Measurements from ENCODE around the gene HSD11B2.

Gene HSD11B2

DNA sequence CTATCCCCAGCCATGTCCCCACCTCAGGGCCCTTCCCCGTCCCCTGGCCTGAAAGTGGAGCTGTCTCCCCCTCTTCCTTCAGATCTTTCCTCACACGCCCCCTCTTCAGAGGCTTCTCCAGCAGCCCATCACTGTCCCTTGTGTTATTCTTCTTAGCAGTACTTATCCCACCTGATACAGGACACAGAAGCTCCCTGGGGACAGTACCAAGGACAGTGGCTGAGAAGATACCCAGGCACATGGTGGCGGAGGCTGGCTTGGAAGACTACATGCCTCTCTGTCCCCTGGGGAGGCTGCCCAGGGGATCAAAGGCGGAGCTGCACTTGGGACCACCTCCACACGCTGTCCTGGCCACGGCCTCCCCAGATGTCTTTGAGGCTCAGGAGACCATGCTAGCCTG lies 23.9 kb downstream of the HSD11B2 start:
- DNase-seq: no peak

DNA sequence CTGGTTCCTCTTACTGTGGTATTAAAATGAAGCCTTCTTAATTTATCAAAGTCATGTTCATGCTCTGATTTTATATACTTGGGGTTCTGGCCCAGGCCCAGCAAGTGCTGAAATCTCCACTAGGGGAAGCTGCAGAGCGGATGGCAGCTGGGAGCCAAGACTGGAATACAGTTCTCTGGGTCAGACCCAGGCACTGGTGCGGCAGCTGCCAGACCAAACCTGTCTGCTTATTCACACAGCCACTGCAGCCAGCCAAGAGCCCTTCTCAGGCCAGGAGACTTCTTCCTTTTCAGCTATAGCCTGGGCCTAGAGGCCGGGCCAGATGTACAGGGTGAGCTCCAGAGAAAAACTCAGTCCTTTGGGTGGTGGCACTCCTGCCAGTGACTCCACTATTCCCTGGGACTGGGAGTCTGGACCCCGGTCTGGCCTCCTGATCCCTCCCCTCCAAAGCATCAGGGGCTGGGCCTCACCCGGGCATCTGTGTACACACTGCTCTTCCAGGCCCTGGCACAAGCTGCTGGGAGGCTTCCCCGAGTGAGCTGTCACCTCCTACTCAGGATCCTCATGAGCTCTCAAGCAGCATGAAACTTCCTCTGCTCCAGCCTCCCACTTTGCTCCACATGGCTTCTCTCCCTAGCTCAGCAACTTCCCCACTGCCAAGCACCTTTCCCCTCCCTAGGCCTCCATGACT lies 25.6 kb downstream of the HSD11B2 start:
- DNase-seq: no peak

DNA sequence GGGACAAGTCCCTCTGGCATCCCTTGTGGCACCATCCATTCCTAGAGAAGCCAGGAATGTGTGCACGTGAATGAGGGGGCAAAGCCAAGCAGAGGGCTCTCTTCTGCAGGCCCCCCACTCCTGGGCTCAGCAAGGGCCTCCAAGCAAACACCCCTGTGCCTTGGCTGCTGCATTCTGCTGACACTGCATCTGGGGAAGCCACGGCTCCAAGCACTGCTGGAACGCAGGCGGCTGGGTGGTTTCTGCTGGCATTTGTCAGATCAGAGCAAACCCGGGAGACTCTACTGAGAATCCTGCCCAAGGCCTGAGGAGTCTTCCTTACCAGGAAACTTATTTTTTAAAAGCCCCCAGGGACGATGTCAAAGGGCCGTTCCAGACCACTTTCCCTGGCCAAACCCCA lies 26.7 kb downstream of the HSD11B2 start:
- DNase-seq: no peak

DNA sequence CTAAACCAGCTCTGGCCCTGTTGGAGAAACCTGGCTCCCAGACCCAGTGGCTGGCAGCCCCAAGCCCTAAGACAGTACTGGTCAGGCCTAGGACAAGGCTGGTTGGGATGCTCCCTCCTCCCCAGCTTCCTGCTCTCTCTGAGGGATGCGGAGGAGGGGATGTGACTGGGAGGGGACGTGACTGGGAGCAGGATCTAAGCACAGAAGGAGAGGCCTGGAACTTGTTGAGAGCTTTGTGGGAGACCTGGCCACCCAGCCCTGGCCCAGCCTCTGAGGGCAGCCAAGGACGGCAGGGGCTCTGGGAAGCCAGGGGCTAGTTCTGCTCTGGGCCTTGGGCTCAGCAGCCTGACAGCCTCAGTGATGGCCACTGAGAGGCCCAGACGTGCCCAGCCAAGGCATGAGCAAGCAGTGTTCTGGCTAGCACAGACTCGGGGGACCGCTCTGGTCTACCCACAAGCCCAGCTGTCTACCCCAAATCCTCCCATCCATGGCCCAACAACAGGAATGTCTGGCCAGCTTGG lies 27.3 kb downstream of the HSD11B2 start:
- DNase-seq: no peak

DNA sequence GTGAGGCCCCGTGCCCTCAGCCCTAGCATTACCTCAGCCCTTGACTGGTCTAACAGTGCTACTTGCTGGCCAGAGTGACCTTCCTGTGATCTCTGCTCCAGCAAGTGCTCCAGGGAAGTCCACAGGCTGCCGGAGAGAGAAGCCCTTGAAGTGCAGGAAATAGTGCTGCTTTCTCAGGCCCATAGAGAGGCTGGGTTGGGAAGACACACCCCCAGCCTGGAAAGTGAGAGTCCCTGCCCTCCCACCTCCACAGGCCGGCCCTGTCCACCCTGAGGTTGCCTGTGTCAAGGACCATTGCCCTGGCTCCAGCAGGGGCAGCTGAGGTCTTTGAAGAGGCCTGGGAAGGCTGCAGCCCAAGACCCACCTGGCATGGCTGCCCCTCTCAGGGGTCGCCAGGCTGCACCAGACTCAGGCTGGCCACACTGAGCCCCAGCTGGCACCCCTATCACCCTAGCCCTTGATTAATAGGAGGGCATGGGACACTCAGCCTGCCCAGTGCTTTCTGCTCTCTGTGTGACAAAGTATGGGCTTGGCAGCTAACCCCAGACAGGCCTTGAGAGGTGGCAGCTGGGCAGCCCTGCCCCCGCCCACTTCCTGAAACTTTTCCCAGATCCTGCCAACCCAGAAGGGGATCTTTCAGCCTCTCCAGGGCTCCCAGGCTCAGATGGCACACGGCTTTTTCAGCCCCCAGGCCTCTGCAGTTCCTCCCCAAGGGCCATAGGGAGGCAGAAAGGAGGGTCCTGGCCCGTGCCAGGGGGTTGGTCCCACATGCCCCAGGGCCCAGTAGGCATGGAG lies 28.3 kb downstream of the HSD11B2 start:
- DNase-seq: no peak

DNA sequence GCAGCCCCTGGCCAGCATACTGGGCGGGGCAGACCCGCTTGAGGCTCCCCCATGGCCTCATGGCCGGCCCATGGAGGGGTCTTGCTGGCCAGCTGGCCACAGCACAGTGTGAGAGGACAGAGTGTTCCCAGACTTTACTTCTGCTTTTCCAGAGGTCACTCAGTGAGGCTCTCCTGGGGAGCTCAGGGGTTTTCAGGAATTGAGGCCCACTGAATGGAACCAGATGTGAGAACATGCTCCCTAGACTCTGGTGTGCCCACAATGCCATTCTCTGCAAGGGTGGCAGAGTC lies 28.9 kb downstream of the HSD11B2 start:
- DNase-seq: no peak

DNA sequence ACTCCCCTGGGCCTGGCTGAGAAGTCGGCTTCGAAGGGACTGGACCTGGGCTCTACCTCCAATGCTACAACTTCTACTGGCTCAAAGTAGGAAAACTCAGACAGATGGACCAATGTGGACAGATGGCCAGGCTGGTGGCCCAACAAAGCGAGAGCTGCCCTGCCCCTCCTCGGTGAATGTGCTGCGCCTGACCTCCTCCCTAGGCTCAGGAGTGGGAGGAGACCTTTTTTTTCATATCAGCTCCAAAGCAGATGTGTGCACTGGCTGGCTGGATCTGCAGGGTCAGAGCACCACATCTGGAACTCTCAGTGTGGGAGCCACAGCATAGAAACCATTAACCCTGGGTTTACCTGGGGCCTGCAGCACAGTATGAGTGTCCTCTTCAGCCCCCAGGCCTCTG lies 29.2 kb downstream of the HSD11B2 start:
- DNase-seq: no peak

DNA sequence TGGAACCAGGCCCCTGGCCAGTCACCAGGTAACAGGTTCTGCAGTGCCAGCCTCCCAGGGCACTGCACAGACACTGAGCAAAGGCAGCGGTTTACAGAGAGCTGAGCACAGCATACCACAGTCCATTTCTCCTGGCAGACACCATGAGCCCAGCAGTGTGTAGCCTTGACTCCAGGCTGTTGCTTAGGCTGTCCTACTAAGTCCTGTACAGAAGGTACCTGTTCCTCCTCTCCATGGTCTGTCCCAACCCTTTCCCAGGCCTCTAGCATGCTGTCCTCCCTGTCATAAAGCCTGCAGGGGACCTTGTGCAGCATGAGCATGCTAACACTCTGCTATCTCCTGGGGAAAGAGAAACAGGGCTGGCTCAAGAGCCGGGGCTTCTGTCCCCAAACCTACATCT lies 30.0 kb downstream of the HSD11B2 start:
- no peak for DNase-seq

DNA sequence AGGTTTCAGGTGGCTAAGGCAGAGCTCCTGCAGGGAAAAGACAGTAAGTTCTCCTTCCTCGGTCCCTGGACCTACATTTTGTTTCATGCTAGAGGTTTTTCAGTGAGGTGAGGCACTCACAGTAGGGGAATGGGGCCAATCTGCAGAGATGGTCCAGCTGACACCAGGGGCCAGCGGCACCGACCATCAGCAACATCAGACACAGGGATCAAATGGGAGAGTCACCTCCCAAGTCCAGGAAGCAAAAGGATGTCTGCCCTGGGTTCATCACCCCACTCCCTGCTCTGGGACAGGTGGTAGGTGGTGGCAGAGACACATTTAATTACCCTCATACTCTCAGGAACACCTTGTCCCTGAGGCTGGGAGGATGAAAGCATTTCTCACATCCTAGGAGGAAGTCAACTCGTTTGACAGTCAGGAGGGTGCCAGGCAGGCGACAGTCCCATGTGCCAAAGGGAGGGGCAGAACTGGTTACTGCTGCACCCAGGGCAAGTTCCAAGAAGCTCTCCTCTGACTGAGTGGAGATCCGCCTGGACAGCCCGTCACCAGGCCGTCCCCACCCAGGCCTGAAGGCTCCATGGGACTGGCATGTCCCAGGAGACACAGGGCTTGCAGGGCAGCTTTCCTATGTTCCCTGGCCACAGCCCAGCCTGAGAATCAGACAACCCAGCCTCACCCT lies 30.8 kb downstream of the HSD11B2 start:
- no peak for DNase-seq

DNA sequence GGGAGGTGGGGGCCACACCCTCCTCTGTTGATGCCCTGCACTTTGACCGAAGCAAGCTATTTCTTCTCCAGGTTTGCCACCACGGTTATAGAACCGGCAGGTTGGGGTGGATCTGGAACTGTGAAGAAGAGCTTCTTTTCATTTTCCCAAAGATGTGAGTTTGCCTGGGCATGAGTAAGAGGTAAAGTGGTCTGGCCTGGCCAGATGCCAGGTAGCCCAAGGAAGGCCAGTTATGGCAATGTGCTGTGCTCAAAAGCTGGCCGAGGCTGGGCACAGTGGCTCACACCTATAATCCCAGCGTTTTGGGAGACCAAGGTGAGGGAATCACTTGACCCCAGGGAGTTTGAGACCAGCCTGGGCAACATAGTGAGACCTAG lies 31.3 kb downstream of the HSD11B2 start:
- DNase-seq: no peak

DNA sequence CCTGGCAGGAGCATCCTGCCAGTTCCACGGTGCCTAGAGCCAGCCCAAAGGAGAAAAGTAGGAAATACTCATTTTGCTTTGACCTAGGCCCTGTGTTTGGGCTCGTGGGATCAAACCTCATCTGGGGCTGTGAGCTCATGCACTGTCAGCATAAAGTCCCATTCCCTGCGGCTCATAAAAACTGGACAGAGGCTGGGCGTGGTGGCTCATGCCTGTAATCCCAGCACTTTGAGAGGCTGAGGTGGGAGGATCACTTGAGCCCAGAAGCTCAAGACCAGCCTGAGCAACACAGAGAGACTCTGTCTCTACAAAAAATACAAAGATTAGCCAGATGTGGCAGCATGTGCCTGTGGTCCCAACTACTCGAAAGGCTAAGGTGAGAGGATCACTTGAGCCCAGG lies 32.1 kb downstream of the HSD11B2 start:
- DNase-seq: no peak

DNA sequence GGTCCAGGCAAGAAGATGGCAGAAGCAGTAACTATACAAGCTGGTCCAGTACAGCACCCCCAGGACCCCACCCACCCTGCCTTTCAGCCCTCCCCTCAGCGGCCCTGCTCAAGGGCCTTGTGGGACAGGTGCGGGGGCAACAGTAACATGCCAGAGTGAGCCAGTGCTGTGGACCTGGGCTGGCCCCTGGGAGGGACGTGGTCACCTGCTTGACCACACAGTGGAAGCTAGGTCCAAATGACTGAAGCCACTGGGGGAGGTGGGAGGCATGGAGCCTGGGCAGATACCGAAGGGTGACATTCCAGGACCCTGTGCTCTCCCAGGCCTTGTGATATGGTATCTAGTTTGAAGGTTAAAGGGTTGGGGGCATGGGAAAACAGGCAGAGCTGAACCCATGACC lies 32.8 kb downstream of the HSD11B2 start:
- DNase-seq: no peak

DNA sequence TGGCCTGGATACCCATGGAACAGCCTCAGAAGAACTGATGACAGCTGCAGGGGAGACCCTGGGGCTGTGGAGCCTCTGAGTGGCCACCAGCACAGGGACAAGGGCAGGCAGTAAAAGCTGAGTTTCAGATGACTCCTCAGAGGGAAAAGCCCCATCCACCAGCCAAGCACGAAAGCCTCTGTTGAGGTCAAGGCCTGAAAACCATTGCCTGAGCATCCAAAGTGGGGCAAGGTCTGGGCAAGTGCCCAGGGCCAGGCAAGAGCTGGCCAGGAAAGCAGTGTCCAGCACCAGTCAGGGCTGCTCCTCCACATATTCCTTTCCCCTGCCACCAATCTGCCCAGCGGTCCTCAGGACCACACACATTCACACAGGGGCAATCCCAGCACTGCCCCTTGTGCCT lies 33.6 kb downstream of the HSD11B2 start:
- DNase-seq: no peak

DNA sequence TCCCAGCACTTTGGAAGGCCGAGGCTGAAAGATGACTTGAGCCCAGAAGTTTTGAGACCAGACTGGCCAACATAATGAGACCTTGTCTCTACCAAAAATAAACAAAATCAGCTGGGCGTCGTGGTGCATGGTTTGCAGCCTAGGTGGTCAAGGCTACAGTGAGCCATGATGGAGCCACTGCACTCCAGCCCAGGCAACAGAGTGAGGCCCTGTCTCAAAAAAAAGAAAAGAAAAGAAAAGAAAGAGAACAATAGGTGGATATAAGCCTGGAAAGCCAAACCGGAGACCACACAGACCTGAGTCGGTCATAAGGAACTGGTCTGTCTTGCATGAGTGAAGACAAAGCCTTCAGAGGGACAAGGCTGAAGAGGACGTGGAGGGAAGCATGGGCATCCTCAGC lies 35.7 kb downstream of the HSD11B2 start:
- no peak for DNase-seq

DNA sequence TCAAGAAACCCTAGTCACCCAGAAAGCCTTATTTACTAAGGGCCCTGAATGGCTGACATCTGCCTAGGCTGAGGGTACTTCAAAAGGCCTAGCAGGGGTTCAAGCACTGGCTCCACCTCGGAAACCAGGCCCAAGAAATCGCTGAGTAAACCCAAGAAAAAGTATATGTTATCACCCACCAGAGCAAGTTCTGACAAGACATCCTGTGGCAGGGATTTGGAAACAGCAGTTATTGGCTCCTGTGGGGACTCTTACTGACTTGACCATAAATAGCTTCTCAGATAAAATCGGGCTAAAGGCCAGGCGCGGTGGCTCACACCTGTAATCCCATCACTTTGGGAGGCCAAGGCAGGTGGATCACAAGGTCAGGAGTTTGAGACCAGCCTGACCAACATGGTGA lies 37.8 kb downstream of the HSD11B2 start:
- no peak for DNase-seq

DNA sequence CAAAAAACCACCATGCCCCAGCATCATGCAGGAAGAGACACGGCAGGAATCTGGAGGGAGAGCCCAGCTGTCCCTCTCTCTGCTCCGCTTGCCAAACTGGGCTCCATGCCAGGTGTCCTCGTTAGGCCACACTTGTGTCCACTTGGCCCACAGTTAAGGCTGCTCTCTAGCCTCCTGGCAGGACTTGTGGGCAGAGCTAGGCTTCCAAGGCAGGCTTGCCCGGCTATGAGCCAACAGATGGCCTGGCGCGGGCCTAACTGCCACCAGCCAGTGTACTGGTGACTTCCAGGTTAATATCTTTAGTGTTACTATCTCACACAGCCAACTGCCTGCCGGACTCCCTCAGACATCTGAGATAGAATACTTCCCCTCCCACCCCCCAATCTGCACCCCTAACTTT lies 39.4 kb downstream of the HSD11B2 start:
- DNase-seq: no peak

DNA sequence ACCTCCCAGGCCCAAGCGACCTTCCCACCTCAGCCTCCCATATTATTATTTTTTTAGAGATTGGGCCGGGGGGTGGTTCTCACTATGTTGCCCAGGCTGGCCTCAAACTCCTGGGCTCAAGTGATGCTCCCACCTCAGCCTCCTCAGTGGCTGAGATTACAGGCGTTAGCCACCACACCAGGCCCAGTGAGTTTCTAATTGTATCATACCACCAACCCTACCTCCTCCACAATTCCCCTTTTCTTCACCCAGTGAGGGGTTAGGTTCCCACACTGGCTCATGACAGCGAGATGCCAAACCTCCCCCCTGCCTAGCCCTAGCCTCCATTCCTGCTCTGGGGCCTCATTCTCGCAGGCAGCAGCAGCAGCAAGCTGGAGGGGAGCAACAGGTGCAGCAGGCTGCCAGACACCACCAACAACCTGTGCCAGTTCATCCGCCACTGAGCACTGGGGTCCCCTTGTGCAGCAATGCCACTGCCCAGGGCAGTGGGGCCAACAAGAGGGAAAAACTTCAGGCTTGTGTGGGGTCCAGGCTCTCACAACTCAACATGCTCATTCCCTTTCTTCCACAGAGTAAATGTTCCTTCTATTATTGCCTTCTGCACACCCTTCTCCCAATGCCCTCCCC lies 41.0 kb downstream of the HSD11B2 start:
- no peak for DNase-seq

DNA sequence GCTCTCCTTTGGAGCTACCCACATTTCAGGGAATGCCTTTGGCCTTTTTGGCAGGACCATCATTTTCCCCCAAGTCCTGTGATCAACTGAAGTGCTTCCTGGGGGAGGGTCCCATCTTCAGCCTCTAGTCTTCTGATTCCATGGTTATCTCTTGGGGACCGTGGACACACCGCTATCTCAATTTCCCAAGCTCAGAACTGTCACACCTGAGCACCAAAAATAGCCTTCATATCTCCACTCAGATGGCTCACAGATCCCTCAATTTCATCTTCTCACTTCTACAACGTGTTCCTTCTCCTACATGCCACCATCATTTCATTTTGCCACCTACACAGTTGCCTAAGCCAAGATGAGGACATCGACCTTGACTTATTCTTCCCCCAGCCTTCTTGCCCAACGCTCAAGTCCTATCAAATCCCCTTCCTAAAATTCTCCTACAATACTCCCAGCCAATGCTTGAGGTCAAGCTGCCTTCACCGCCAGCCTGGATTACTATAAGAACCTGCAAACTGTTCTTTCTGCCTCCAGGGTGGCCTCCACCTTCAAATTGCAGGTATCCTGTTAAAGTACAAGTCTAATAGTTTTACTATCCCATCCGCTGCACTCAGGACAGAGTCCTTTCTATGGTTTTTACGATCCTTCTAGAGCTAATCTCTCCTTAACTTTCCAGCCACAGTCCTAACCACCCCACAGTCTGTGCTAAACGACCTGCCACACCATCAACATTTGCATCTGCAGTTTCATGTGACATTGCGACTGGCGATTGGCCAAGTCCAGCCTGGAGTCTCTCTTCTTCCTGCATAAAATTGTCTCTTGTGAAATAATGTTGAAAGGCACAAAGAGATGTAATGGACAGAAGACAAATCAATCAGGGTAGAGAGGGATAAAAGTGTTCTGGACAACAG lies 43.9 kb downstream of the HSD11B2 start:
- no peak for DNase-seq

DNA sequence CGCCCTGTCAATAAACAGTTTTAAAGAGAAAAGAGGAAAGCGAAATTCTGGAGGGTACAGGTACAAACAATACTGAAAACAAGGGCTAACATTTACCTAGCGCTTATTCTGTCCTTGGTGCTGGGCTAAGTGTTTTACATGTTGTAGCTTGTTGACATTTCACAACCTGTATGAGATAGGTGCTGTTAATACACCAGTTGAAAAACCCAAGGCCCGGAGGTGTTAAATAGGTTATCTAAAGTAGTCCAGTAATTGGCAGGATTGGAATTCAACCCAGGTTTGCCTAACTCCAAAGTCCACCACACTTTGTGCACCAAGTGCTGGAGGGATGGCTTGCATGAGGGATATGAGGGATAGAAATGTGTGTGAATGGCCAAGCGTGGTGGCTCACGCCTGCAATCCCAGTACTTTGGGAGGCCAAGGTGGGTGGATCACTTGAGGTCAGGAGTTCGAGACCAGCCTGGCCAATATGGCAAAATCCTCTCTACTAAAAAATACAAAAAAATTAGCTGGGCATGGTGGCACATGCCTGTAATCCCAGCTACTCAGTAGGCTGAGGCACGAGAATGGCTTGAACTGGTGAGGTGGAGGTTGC lies 47.1 kb downstream of the HSD11B2 start:
- DNase-seq: no peak

DNA sequence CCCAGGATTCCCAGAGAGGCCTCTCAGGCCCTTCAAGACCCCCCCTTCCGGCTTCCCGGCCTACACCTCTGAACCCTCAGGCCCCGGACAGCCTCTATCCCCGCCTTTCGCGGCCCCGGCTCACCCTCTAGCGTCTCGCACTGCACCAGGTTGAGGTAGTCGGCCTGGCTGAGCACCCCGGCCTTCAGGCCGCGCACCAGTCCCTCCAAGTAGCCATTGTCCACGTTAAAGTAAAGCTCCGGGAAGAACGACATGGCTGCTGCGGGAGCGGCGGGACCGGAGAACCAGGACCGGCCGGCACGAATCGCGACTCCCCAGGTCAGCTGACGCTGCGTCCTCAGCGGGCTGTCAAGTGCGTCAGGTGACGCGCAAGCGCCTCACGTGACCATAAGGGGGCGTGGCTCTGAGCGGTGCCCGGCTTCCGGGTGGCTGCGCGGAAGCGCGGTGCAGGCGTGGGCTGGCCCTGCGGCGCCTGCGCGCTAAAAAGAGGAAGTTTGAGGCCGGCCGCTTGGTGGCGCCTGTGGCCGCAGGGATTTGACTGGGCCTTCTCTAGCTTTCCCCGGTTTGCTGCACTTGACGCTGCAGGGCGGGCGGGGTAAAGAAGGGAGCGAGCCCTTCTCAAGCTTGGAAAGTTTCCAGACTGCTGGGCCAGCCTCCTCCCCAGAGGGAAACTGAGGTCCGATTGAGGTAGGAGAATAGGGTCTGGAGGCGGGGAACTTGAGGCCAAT lies 50.1 kb downstream of the HSD11B2 start, which contains the start of gene ATP6V0D1:
ATP6V0D1 (minus strand) TSS at position 325 of the 728 bp plus-strand sequence; CDS start at position 254, 71 bp downstream.
- DNase-seq: peak; percentile 97

DNA sequence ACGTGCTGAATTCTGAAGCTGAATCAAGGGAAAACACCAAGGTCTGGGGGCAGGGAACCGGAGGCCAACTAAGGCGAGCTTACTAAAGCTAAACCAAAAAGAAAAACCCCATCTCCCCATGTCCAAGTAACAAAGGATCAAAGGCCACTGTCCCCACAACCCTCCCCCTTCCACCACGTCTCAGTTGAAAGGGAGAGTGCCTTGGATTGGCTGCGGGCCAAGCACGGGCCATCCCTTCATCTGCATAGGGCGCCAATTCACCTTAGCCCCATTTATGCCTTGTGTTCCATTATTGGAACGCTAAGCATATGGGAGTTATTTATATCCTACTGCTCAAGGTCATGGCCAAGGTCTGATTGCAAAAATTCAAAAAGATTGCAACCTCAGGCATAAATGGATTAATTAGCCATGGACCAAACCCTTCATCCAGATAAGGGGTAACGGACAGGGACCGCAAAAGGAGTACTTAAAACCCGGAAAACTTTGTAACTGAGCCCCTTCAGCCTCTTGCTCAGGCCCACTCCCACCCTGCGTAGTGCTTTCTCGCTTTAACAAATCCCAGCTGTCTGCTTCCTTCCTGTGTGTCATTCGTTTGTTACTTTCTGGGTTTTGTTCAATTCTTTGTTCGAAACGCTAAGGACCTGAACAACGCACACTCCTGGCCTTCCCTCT lies 50.8 kb downstream of the HSD11B2 start:
- DNase-seq: peak; percentile 27
